ENCODE results near the gene FMNL3.

FMNL3 gene

GRCh38 chr12:49648712-49649003 is 58.5 kb downstream of the FMNL3 start:
- peaks cover 5% of the 10 kb centered on the region for H3K4me1 ChIP-seq (ENCODE audit: control insufficient read depth, insufficient read depth, low read length)
- H3K36me3 ChIP-seq (ENCODE audit: control insufficient read depth, insufficient read depth, low read length) = peaks cover 84% of the 10 kb centered on the region

GRCh38 chr12:49647827-49648711 is 59.1 kb downstream of the FMNL3 start:
- H3K4me1 ChIP-seq (ENCODE audit: control insufficient read depth, insufficient read depth, low read length) = peaks cover 5% of the 10 kb centered on the region
- H3K27me3 ChIP-seq (ENCODE audit: control insufficient read depth, insufficient read depth, low read length) = no peaks in the 10 kb centered on the region
- H3K36me3 ChIP-seq (ENCODE audit: control insufficient read depth, insufficient read depth, low read length) = peaks cover 84% of the 10 kb centered on the region
- H3K4me3 ChIP-seq (ENCODE audit: low read depth, low read length) = no peak overlapping the region
- H3K9me3 ChIP-seq (ENCODE audit: control insufficient read depth, insufficient read depth, low read depth, low read length) = no peaks in the 10 kb centered on the region
- H3K9ac ChIP-seq (ENCODE audit: low read length) = peak overlapping the region; percentile 27
- peak overlapping the region; percentile 60; the same call in 1 of the 2 replicates for H3K27ac ChIP-seq (ENCODE audit: low read depth, low read length)

More at GRCh38 chr12:49648712-49649003, 58.5 kb downstream of the FMNL3 start:
- Histone ChIP-seq H3K27me3 (ENCODE audit: control insufficient read depth, insufficient read depth, low read length) (no peaks in the 10 kb centered on the region), H3K4me3 (ENCODE audit: low read depth, low read length) (no peak overlapping the region), H3K9ac (ENCODE audit: low read length) (no peak overlapping the region), H3K27ac (ENCODE audit: low read depth, low read length) (no peak overlapping the region; the same call in 1 of the 2 replicates), H3K9me3 (ENCODE audit: control insufficient read depth, insufficient read depth, low read depth, low read length) (no peaks in the 10 kb centered on the region)

- Histone ChIP-seq H3K27ac (ENCODE audit: low read depth, low read length) (peak overlapping the region; percentile 60; the same call in 1 of the 2 replicates), H3K27me3 (ENCODE audit: control insufficient read depth, insufficient read depth, low read length) (no peaks in the 10 kb centered on the region), H3K4me1 (ENCODE audit: control insufficient read depth, insufficient read depth, low read length) (peaks cover 5% of the 10 kb centered on the region), H3K36me3 (ENCODE audit: control insufficient read depth, insufficient read depth, low read length) (peaks cover 90% of the 10 kb centered on the region), H3K9ac (ENCODE audit: low read length) (peak overlapping the region; percentile 27), H3K4me3 (ENCODE audit: low read depth, low read length) (no peak overlapping the region), H3K9me3 (ENCODE audit: control insufficient read depth, insufficient read depth, low read depth, low read length) (no peaks in the 10 kb centered on the region)
Measured at GRCh38 chr12:49646871-49647654, 60.1 kb downstream of the FMNL3 start.

GRCh38 chr12:49646331-49646830 is 60.8 kb downstream of the FMNL3 start:
- Histone ChIP-seq H3K4me3 (ENCODE audit: low read depth, low read length) (no peak overlapping the region), H3K36me3 (ENCODE audit: control insufficient read depth, insufficient read depth, low read length) (peaks cover 89% of the 10 kb centered on the region), H3K9me3 (ENCODE audit: control insufficient read depth, insufficient read depth, low read depth, low read length) (no peaks in the 10 kb centered on the region), H3K9ac (ENCODE audit: low read length) (no peak overlapping the region), H3K4me1 (ENCODE audit: control insufficient read depth, insufficient read depth, low read length) (peaks cover 5% of the 10 kb centered on the region), H3K27me3 (ENCODE audit: control insufficient read depth, insufficient read depth, low read length) (no peaks in the 10 kb centered on the region), H3K27ac (ENCODE audit: low read depth, low read length) (no peak overlapping the region)

- H3K9ac ChIP-seq (ENCODE audit: low read length) = no peak overlapping the region
- H3K36me3 ChIP-seq (ENCODE audit: control insufficient read depth, insufficient read depth, low read length) = peaks cover 86% of the 10 kb centered on the region
- H3K9me3 ChIP-seq (ENCODE audit: control insufficient read depth, insufficient read depth, low read depth, low read length) = no peaks in the 10 kb centered on the region
- peaks cover 5% of the 10 kb centered on the region for H3K4me1 ChIP-seq (ENCODE audit: control insufficient read depth, insufficient read depth, low read length)
- no peaks in the 10 kb centered on the region for H3K27me3 ChIP-seq (ENCODE audit: control insufficient read depth, insufficient read depth, low read length)
- no peak overlapping the region for H3K4me3 ChIP-seq (ENCODE audit: low read depth, low read length)
- H3K27ac ChIP-seq (ENCODE audit: low read depth, low read length) = no peak overlapping the region
Measured at GRCh38 chr12:49645146-49646039, 61.8 kb downstream of the FMNL3 start.

GRCh38 chr12:49644620-49644994 is 62.6 kb downstream of the FMNL3 start:
- Histone ChIP-seq H3K36me3 (ENCODE audit: control insufficient read depth, insufficient read depth, low read length) (peaks cover 81% of the 10 kb centered on the region), H3K9me3 (ENCODE audit: control insufficient read depth, insufficient read depth, low read depth, low read length) (no peaks in the 10 kb centered on the region)

GRCh38 chr12:49643961-49644619 is 63.1 kb downstream of the FMNL3 start:
- Histone ChIP-seq H3K4me1 (ENCODE audit: control insufficient read depth, insufficient read depth, low read length) (peaks cover 5% of the 10 kb centered on the region), H3K4me3 (ENCODE audit: low read depth, low read length) (no peak overlapping the region), H3K9ac (ENCODE audit: low read length) (no peak overlapping the region), H3K36me3 (ENCODE audit: control insufficient read depth, insufficient read depth, low read length) (peaks cover 75% of the 10 kb centered on the region), H3K27me3 (ENCODE audit: control insufficient read depth, insufficient read depth, low read length) (no peaks in the 10 kb centered on the region), H3K9me3 (ENCODE audit: control insufficient read depth, insufficient read depth, low read depth, low read length) (no peaks in the 10 kb centered on the region), H3K27ac (ENCODE audit: low read depth, low read length) (no peak overlapping the region)

More at GRCh38 chr12:49644620-49644994, 62.6 kb downstream of the FMNL3 start:
- no peak overlapping the region for H3K4me3 ChIP-seq (ENCODE audit: low read depth, low read length)
- no peak overlapping the region for H3K9ac ChIP-seq (ENCODE audit: low read length)
- H3K27me3 ChIP-seq (ENCODE audit: control insufficient read depth, insufficient read depth, low read length) = no peaks in the 10 kb centered on the region
- H3K27ac ChIP-seq (ENCODE audit: low read depth, low read length) = no peak overlapping the region
- H3K4me1 ChIP-seq (ENCODE audit: control insufficient read depth, insufficient read depth, low read length) = peaks cover 5% of the 10 kb centered on the region

- Histone ChIP-seq H3K4me1 (ENCODE audit: control insufficient read depth, insufficient read depth, low read length) (peaks cover 5% of the 10 kb centered on the region), H3K36me3 (ENCODE audit: control insufficient read depth, insufficient read depth, low read length) (peaks cover 71% of the 10 kb centered on the region), H3K27me3 (ENCODE audit: control insufficient read depth, insufficient read depth, low read length) (no peaks in the 10 kb centered on the region), H3K9ac (ENCODE audit: low read length) (no peak overlapping the region), H3K9me3 (ENCODE audit: control insufficient read depth, insufficient read depth, low read depth, low read length) (no peaks in the 10 kb centered on the region), H3K4me3 (ENCODE audit: low read depth, low read length) (no peak overlapping the region), H3K27ac (ENCODE audit: low read depth, low read length) (no peak overlapping the region)
Measured at GRCh38 chr12:49643135-49643534, 64.1 kb downstream of the FMNL3 start.

- H3K27ac ChIP-seq (ENCODE audit: low read depth, low read length) = no peak overlapping the region
- H3K9me3 ChIP-seq (ENCODE audit: control insufficient read depth, insufficient read depth, low read depth, low read length) = no peaks in the 10 kb centered on the region
- H3K4me1 ChIP-seq (ENCODE audit: control insufficient read depth, insufficient read depth, low read length) = peaks cover 6% of the 10 kb centered on the region
- peaks cover 69% of the 10 kb centered on the region for H3K36me3 ChIP-seq (ENCODE audit: control insufficient read depth, insufficient read depth, low read length)
- no peaks in the 10 kb centered on the region for H3K27me3 ChIP-seq (ENCODE audit: control insufficient read depth, insufficient read depth, low read length)
- H3K9ac ChIP-seq (ENCODE audit: low read length) = no peak overlapping the region
- H3K4me3 ChIP-seq (ENCODE audit: low read depth, low read length) = no peak overlapping the region
Measured at GRCh38 chr12:49642370-49642802, 64.8 kb downstream of the FMNL3 start.

GRCh38 chr12:49641748-49642369 is 65.3 kb downstream of the FMNL3 start:
- peaks cover 65% of the 10 kb centered on the region for H3K36me3 ChIP-seq (ENCODE audit: control insufficient read depth, insufficient read depth, low read length)
- peaks cover 10% of the 10 kb centered on the region for H3K4me1 ChIP-seq (ENCODE audit: control insufficient read depth, insufficient read depth, low read length)
- no peak overlapping the region for H3K4me3 ChIP-seq (ENCODE audit: low read depth, low read length)
- no peak overlapping the region for H3K27ac ChIP-seq (ENCODE audit: low read depth, low read length)
- H3K9ac ChIP-seq (ENCODE audit: low read length) = no peak overlapping the region
- no peaks in the 10 kb centered on the region for H3K27me3 ChIP-seq (ENCODE audit: control insufficient read depth, insufficient read depth, low read length)
- H3K9me3 ChIP-seq (ENCODE audit: control insufficient read depth, insufficient read depth, low read depth, low read length) = no peaks in the 10 kb centered on the region

Data from HUES6 (cell line).